Keratinocyte (primary cell): ENCODE data around the gene CRABP1. TPM values are rescaled to one million over a fixed set of nuclear protein-coding genes. Genes with fewer than 3 reads are reported as not detected.

Experiments used
- DNase-seq: peaks from one replicate; pipeline ENCODE4 v3.0.0-alpha.2; 2011; ENCODE audit warnings: low read depth, missing footprints, low spot score
- FAIRE-seq: peaks from 2 replicates; lab custom pipeline; 2011; peaks lifted over from hg19 to GRCh38; lab: Jason Lieb, UNC
- H2AFZ ChIP-seq: 2 replicates; pipeline ENCODE4 v1.6.0; 2012; ENCODE audit warnings: low read length, control low read depth, inconsistent platforms; ENCODE audit not compliant: control insufficient read depth
- H3K27ac ChIP-seq: 2 replicates; pipeline ENCODE4 v1.5.1; 2011; ENCODE audit warnings: low read length; ENCODE audit not compliant: control insufficient read depth, insufficient read depth
- H3K27me3 ChIP-seq: 3 replicates; pipeline ENCODE4 v1.6.0; 2011; ENCODE audit warnings: low read length; ENCODE audit not compliant: control insufficient read depth, insufficient read depth; ENCODE audit errors: extremely low read depth
- H3K36me3 ChIP-seq, 2 experiments: 2 replicates in 1 of 2; 3 replicates in 1 of 2; pipeline ENCODE4 v1.5.1; 2011; ENCODE audit warnings: low read length in 2 of 2, mild to moderate bottlenecking in 1 of 2; ENCODE audit not compliant: control insufficient read depth in 2 of 2, insufficient read depth in 2 of 2; ENCODE audit errors: extremely low read depth in 1 of 2
- H3K4me1 ChIP-seq: 3 replicates; pipeline ENCODE4 v1.5.1; 2011; ENCODE audit warnings: low read length; ENCODE audit not compliant: control insufficient read depth, insufficient read depth; ENCODE audit errors: extremely low read depth
- H3K4me2 ChIP-seq: 3 replicates; pipeline ENCODE4 v1.6.0; 2011; ENCODE audit warnings: low read depth, low read length; ENCODE audit not compliant: control insufficient read depth, insufficient read depth; ENCODE audit errors: extremely low read depth
- H3K4me3 ChIP-seq, 3 experiments: fragments of 200-600 bp in 1 of 3; sonication (generic) in 1 of 3; 2 replicates in 2 of 3; 3 replicates in 1 of 3; pipeline ENCODE4 v1.5.1; 2011 to 2016; ENCODE audit warnings: low read length in 3 of 3, mild to moderate bottlenecking in 3 of 3, control low read depth in 2 of 3, inconsistent platforms in 1 of 3, low read depth in 1 of 3, mixed read lengths in 1 of 3, mixed run types in 1 of 3, moderate library complexity in 1 of 3; ENCODE audit not compliant: control insufficient read depth in 2 of 3, insufficient read depth in 2 of 3; ENCODE audit errors: extremely low read depth in 1 of 3
- H3K79me2 ChIP-seq: 2 replicates; pipeline ENCODE4 v1.6.0; 2012; ENCODE audit warnings: low read length; ENCODE audit not compliant: control insufficient read depth, insufficient read depth
- H3K9ac ChIP-seq: 3 replicates; pipeline ENCODE4 v1.6.0; 2011; ENCODE audit warnings: low read length; ENCODE audit not compliant: control insufficient read depth, insufficient read depth; ENCODE audit errors: extremely low read depth
- H3K9me1 ChIP-seq: 3 replicates; pipeline ENCODE4 v1.6.0; 2011; ENCODE audit warnings: low read length; ENCODE audit not compliant: control insufficient read depth, insufficient read depth; ENCODE audit errors: extremely low read depth
- H3K9me3 ChIP-seq: 2 replicates; pipeline ENCODE4 v1.5.1; 2012; ENCODE audit warnings: low read depth, low read length; ENCODE audit not compliant: control insufficient read depth
- H4K20me1 ChIP-seq: 3 replicates; pipeline ENCODE4 v1.6.0; 2011; ENCODE audit warnings: low read length; ENCODE audit not compliant: control insufficient read depth, insufficient read depth; ENCODE audit errors: extremely low read depth
- CTCF ChIP-seq, 3 experiments: IDR thresholded peaks in 1 of 3; conservative IDR thresholded peaks in 1 of 3; optimal IDR thresholded peaks in 1 of 3; 2 replicates in 2 of 3; 3 replicates in 1 of 3; pipeline versions ENCODE3 to v1.5.1; 2011; ENCODE audit warnings: low read length in 3 of 3, mild to moderate bottlenecking in 3 of 3, moderate library complexity in 2 of 3, control low read depth in 1 of 3, inconsistent platforms in 1 of 3; ENCODE audit not compliant: insufficient read depth in 2 of 3; ENCODE audit errors: extremely low read depth in 1 of 3
- EZH2 ChIP-seq: IDR thresholded peaks from one replicate; pipeline ENCODE4 v1.6.1; 2012; ENCODE audit warnings: inconsistent platforms, mild to moderate bottlenecking, low read length, moderate library complexity
- dilution Hi-C: fragments of 300-500 bp; cut with MboI; formaldehyde crosslinking; loops from one replicate; pipeline ENCODE4 v1.7.0; 2020; ENCODE audit warnings: low sequenced_read_pairs; ENCODE audit not compliant: extremely low pct_ligation_motif_present
- polyA plus RNA-seq, 5 experiments: library from polyadenylated mRNA; depleted of rRNA in 3 of 5; stranded (reverse) in 3 of 5; stranded (forward) in 1 of 5; unstranded in 1 of 5; fragments of >200 nt; gene quantifications; 1 replicate in 1 of 5; 2 replicates in 3 of 5; 3 replicates in 1 of 5; pipeline versions ENCODE4 v1.2.1 to v1.2.3, GENCODE V29; 2011 to 2012; ENCODE audit warnings: missing spikeins in 2 of 5, low read depth in 1 of 5, low replicate concordance in 1 of 5

CRABP1 gene
- polyA plus RNA-seq, 1 donor (not counting 4 experiments of a cell fraction or from before 2014, with no cell fraction given) = not detected

DNA sequence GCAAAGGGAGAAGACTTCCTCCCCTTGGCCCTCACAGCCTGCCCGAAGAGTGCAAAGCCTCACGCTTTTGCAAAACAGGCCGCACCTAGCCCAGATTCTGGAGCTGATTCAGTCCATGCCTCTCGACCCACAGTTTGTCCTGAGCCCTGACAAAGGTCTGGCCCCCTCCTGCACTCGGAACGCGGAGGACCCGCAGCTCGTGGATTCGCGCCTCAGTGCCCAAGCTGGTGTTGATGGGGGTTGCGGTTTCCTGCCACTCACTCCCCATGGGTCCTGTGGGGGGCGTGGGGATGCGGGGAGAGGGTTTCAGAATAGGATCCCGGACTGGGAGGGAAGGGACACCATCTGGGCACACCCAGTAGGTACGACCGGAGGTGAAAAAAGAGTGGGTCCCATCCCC is 594 bp upstream of the CRABP1 start:
- TF ChIP-seq CTCF (optimal IDR thresholded peaks at IDR 0.05 in 1 of 3, IDR thresholded peaks at IDR 0.05 in 1 of 3, conservative IDR thresholded peaks at IDR 0.05 in 1 of 3; ENCODE audit: extremely low read depth in 1 of 3, insufficient read depth in 2 of 3, low read length in 3 of 3) (no peak), EZH2 (no peak)
- peaks cover 46% of the 10 kb centered on the region for H3K27me3 ChIP-seq
- FAIRE-seq (no peak), DNase-seq (no peak)
- no peak overlapping the region for H3K4me2 ChIP-seq
- no peak overlapping the region for H3K9ac ChIP-seq
- no peaks in the 10 kb centered on the region for H3K9me1 ChIP-seq
- dilution Hi-C loops = no loop called here
- no peaks in the 10 kb centered on the region for H3K79me2 ChIP-seq
- H2AFZ ChIP-seq = no peak overlapping the region
- no peaks in the 10 kb centered on the region for H3K36me3 ChIP-seq
- H4K20me1 ChIP-seq = no peaks in the 10 kb centered on the region
- no peaks in the 10 kb centered on the region for H3K4me1 ChIP-seq
- no peaks in the 10 kb centered on the region for H3K9me3 ChIP-seq
- H3K4me3 ChIP-seq = no peak overlapping the region
- no peak overlapping the region for H3K27ac ChIP-seq

GRCh38 chr15:78341057-78341987 is 1.2 kb downstream of the CRABP1 start:
- Histone ChIP-seq H3K9me3 (no peaks in the 10 kb centered on the region), H3K36me3 (no peaks in the 10 kb centered on the region), H2AFZ (no peak overlapping the region), H3K9me1 (no peaks in the 10 kb centered on the region), H3K4me1 (no peaks in the 10 kb centered on the region), H4K20me1 (no peaks in the 10 kb centered on the region), H3K9ac (no peak overlapping the region), H3K4me2 (no peak overlapping the region), H3K27ac (no peak overlapping the region), H3K79me2 (no peaks in the 10 kb centered on the region), H3K4me3 (peak overlapping the region in 1 of 3 experiments; percentile 22), H3K27me3 (peaks cover 49% of the 10 kb centered on the region)
- DNase-seq = no peak
- dilution Hi-C loops = no loop called here
- FAIRE-seq = no peak
- TF ChIP-seq EZH2 = peak; percentile 73
- no peak for TF ChIP-seq CTCF (optimal IDR thresholded peaks at IDR 0.05 in 1 of 3, IDR thresholded peaks at IDR 0.05 in 1 of 3, conservative IDR thresholded peaks at IDR 0.05 in 1 of 3; ENCODE audit: extremely low read depth in 1 of 3, insufficient read depth in 2 of 3, low read length in 3 of 3)
